ENCODE results near the gene ADGRB3.
"Not testable (repeated sequence)": the region's sequence is repeated elsewhere in the genome, so short reads cannot be mapped to it uniquely, and the experiment has no call there.

The ADGRB3 gene

GRCh38 chr6:68911811-68912210, 276.7 kb downstream of the ADGRB3 start:
- no peak overlapping the region for H4K8ac ChIP-seq (ENCODE audit: low read length)
- no peak overlapping the region for H3K23ac ChIP-seq (ENCODE audit: low read length in 2 of 2)
- no peaks in the 10 kb centered on the region for H3K36me3 ChIP-seq (ENCODE audit: control insufficient read depth in 1 of 2, insufficient read depth in 2 of 2, low read depth in 1 of 2, low read length in 2 of 2)
- H3K4me2 ChIP-seq (ENCODE audit: low read length, poor library complexity, severe bottlenecking) = no peak overlapping the region
- H2BK15ac ChIP-seq (ENCODE audit: low read depth, poor library complexity, severe bottlenecking) = no peak overlapping the region
- H3K4me3 ChIP-seq (ENCODE audit: insufficient read depth in 1 of 2, low read depth in 1 of 2, low read length in 2 of 2) = no peak overlapping the region
- no peaks in the 10 kb centered on the region for H3K9me3 ChIP-seq (ENCODE audit: control insufficient read depth, low read length)
- H3K27me3 ChIP-seq (ENCODE audit: control insufficient read depth in 1 of 2, insufficient read depth in 1 of 2, low read length in 2 of 2) = no peaks in the 10 kb centered on the region
- H3K27ac ChIP-seq (ENCODE audit: low read length, poor library complexity, severe bottlenecking) = no peak overlapping the region
- no peak overlapping the region for H2AK5ac ChIP-seq (ENCODE audit: low read length, severe bottlenecking)
- no peaks in the 10 kb centered on the region for H3K79me1 ChIP-seq (replicated peaks; ENCODE audit: low read length, poor library complexity, severe bottlenecking)
- no peak overlapping the region for H3K4ac ChIP-seq (ENCODE audit: low read depth in 1 of 2, low read length in 2 of 2)
- H2BK12ac ChIP-seq (ENCODE audit: low read length in 2 of 2) = no peak overlapping the region
- no peaks in the 10 kb centered on the region for H3K4me1 ChIP-seq (ENCODE audit: control insufficient read depth, insufficient read depth, low read depth, low read length)
- no peak overlapping the region for H2BK120ac ChIP-seq (ENCODE audit: low read depth, low read length)
- no peak overlapping the region for H3K14ac ChIP-seq (ENCODE audit: low read length in 2 of 2)
- H2AFZ ChIP-seq (ENCODE audit: low read depth, low read length) = no peak overlapping the region
- no peak overlapping the region for H3K18ac ChIP-seq (ENCODE audit: low read depth in 1 of 2, low read length in 2 of 2)
- no peak for DNase-seq
- H2BK5ac ChIP-seq (ENCODE audit: low read depth, low read length, poor library complexity, severe bottlenecking) = no peak overlapping the region
- H4K91ac ChIP-seq (ENCODE audit: low read length) = no peak overlapping the region
- H3K9ac ChIP-seq (ENCODE audit: low read length) = no peak overlapping the region

- H2BK120ac ChIP-seq (ENCODE audit: low read depth, low read length); DNase-seq; H3K18ac ChIP-seq (ENCODE audit: low read depth in 1 of 2, low read length in 2 of 2); H3K9ac ChIP-seq (ENCODE audit: low read length); H3K27me3 ChIP-seq (ENCODE audit: control insufficient read depth in 1 of 2, insufficient read depth in 1 of 2, low read length in 2 of 2); H3K9me3 ChIP-seq (ENCODE audit: control insufficient read depth, low read length); H2BK12ac ChIP-seq (ENCODE audit: low read length in 2 of 2); H2BK5ac ChIP-seq (ENCODE audit: low read depth, low read length, poor library complexity, severe bottlenecking); H3K4ac ChIP-seq (ENCODE audit: low read depth in 1 of 2, low read length in 2 of 2); H3K23ac ChIP-seq (ENCODE audit: low read length in 2 of 2); H2BK15ac ChIP-seq (ENCODE audit: low read depth, poor library complexity, severe bottlenecking); H3K4me2 ChIP-seq (ENCODE audit: low read length, poor library complexity, severe bottlenecking); H3K4me3 ChIP-seq (ENCODE audit: insufficient read depth in 1 of 2, low read depth in 1 of 2, low read length in 2 of 2); H4K91ac ChIP-seq (ENCODE audit: low read length); H3K27ac ChIP-seq (ENCODE audit: low read length, poor library complexity, severe bottlenecking); H3K36me3 ChIP-seq (ENCODE audit: control insufficient read depth in 1 of 2, insufficient read depth in 2 of 2, low read depth in 1 of 2, low read length in 2 of 2); H3K4me1 ChIP-seq (ENCODE audit: control insufficient read depth, insufficient read depth, low read depth, low read length); H4K8ac ChIP-seq (ENCODE audit: low read length); H3K14ac ChIP-seq (ENCODE audit: low read length in 2 of 2); H2AFZ ChIP-seq (ENCODE audit: low read depth, low read length); H3K79me1 ChIP-seq (replicated peaks; ENCODE audit: low read length, poor library complexity, severe bottlenecking): not testable (repeated sequence)
- H2AK5ac ChIP-seq (ENCODE audit: low read length, severe bottlenecking) = peak overlapping the region; percentile 93
- 95% methylated on average over 9 of the region's 9 CpGs for WGBS
Observed at GRCh38 chr6:68912805-68913204, 277.7 kb downstream of the ADGRB3 start.

- H4K8ac ChIP-seq (ENCODE audit: low read length) = no peak overlapping the region
- H3K27ac ChIP-seq (ENCODE audit: low read length, poor library complexity, severe bottlenecking) = no peak overlapping the region
- H3K36me3 ChIP-seq (ENCODE audit: control insufficient read depth in 1 of 2, insufficient read depth in 2 of 2, low read depth in 1 of 2, low read length in 2 of 2) = no peaks in the 10 kb centered on the region
- no peak overlapping the region for H2BK120ac ChIP-seq (ENCODE audit: low read depth, low read length)
- H3K9me3 ChIP-seq (ENCODE audit: control insufficient read depth, low read length) = no peaks in the 10 kb centered on the region
- no peak overlapping the region for H4K91ac ChIP-seq (ENCODE audit: low read length)
- H2AFZ ChIP-seq (ENCODE audit: low read depth, low read length) = no peak overlapping the region
- H2BK12ac ChIP-seq (ENCODE audit: low read length in 2 of 2) = no peak overlapping the region
- DNase-seq = no peak
- no peak overlapping the region for H3K9ac ChIP-seq (ENCODE audit: low read length)
- 100% methylated on average over 1 of the region's 2 CpGs for WGBS
- no peaks in the 10 kb centered on the region for H3K79me1 ChIP-seq (replicated peaks; ENCODE audit: low read length, poor library complexity, severe bottlenecking)
- no peak overlapping the region for H2AK5ac ChIP-seq (ENCODE audit: low read length, severe bottlenecking)
- H3K14ac ChIP-seq (ENCODE audit: low read length in 2 of 2) = no peak overlapping the region
- H2BK15ac ChIP-seq (ENCODE audit: low read depth, poor library complexity, severe bottlenecking) = no peak overlapping the region
- no peaks in the 10 kb centered on the region for H3K27me3 ChIP-seq (ENCODE audit: control insufficient read depth in 1 of 2, insufficient read depth in 1 of 2, low read length in 2 of 2)
- H3K18ac ChIP-seq (ENCODE audit: low read depth in 1 of 2, low read length in 2 of 2) = no peak overlapping the region
- H3K4me1 ChIP-seq (ENCODE audit: control insufficient read depth, insufficient read depth, low read depth, low read length) = no peaks in the 10 kb centered on the region
- no peak overlapping the region for H3K4me3 ChIP-seq (ENCODE audit: insufficient read depth in 1 of 2, low read depth in 1 of 2, low read length in 2 of 2)
- H3K4ac ChIP-seq (ENCODE audit: low read depth in 1 of 2, low read length in 2 of 2) = no peak overlapping the region
- H3K4me2 ChIP-seq (ENCODE audit: low read length, poor library complexity, severe bottlenecking) = no peak overlapping the region
- no peak overlapping the region for H2BK5ac ChIP-seq (ENCODE audit: low read depth, low read length, poor library complexity, severe bottlenecking)
- no peak overlapping the region for H3K23ac ChIP-seq (ENCODE audit: low read length in 2 of 2)
Observed at GRCh38 chr6:68915586-68915985, 280.5 kb downstream of the ADGRB3 start.

- H2BK5ac ChIP-seq (ENCODE audit: low read depth, low read length, poor library complexity, severe bottlenecking) = no peak overlapping the region
- no peaks in the 10 kb centered on the region for H3K4me1 ChIP-seq (ENCODE audit: control insufficient read depth, insufficient read depth, low read depth, low read length)
- H3K9me3 ChIP-seq (ENCODE audit: control insufficient read depth, low read length) = no peaks in the 10 kb centered on the region
- DNase-seq = no peak
- no peak overlapping the region for H2AK5ac ChIP-seq (ENCODE audit: low read length, severe bottlenecking)
- H3K23ac ChIP-seq (ENCODE audit: low read length in 2 of 2) = no peak overlapping the region
- H2BK12ac ChIP-seq (ENCODE audit: low read length in 2 of 2) = no peak overlapping the region
- H3K27me3 ChIP-seq (ENCODE audit: control insufficient read depth in 1 of 2, insufficient read depth in 1 of 2, low read length in 2 of 2) = no peaks in the 10 kb centered on the region
- no peak overlapping the region for H3K14ac ChIP-seq (ENCODE audit: low read length in 2 of 2)
- H2BK120ac ChIP-seq (ENCODE audit: low read depth, low read length) = no peak overlapping the region
- no peak overlapping the region for H3K4me3 ChIP-seq (ENCODE audit: insufficient read depth in 1 of 2, low read depth in 1 of 2, low read length in 2 of 2)
- H4K91ac ChIP-seq (ENCODE audit: low read length) = no peak overlapping the region
- H3K18ac ChIP-seq (ENCODE audit: low read depth in 1 of 2, low read length in 2 of 2) = no peak overlapping the region
- H2BK15ac ChIP-seq (ENCODE audit: low read depth, poor library complexity, severe bottlenecking) = no peak overlapping the region
- no peak overlapping the region for H3K9ac ChIP-seq (ENCODE audit: low read length)
- H3K4me2 ChIP-seq (ENCODE audit: low read length, poor library complexity, severe bottlenecking) = no peak overlapping the region
- no peak overlapping the region for H2AFZ ChIP-seq (ENCODE audit: low read depth, low read length)
- H3K79me1 ChIP-seq (replicated peaks; ENCODE audit: low read length, poor library complexity, severe bottlenecking) = no peaks in the 10 kb centered on the region
- no peaks in the 10 kb centered on the region for H3K36me3 ChIP-seq (ENCODE audit: control insufficient read depth in 1 of 2, insufficient read depth in 2 of 2, low read depth in 1 of 2, low read length in 2 of 2)
- H4K8ac ChIP-seq (ENCODE audit: low read length) = no peak overlapping the region
- no peak overlapping the region for H3K27ac ChIP-seq (ENCODE audit: low read length, poor library complexity, severe bottlenecking)
- no peak overlapping the region for H3K4ac ChIP-seq (ENCODE audit: low read depth in 1 of 2, low read length in 2 of 2)
- WGBS = 90% methylated on average over 3 of the region's 3 CpGs
Observed at GRCh38 chr6:68919537-68919936, 284.5 kb downstream of the ADGRB3 start.
